DOHH2 (cell line): ENCODE results near the gene STPG1.

Experiments
- H3F3A ChIP-seq: fragments of 200-600 bp; sonication (generic), shearing (Covaris generic); 2 replicates; pipeline ENCODE4 v1.6.0; 2016; ENCODE audit warnings: antibody characterized with exemption, mild to moderate bottlenecking; ENCODE audit not compliant: control insufficient read depth, insufficient read depth
- H3K27ac ChIP-seq: fragments of 200-600 bp; sonication (generic); 2 replicates; pipeline ENCODE4 v1.5.1; 2014; ENCODE audit warnings: low read depth, mild to moderate bottlenecking, low read length, moderate library complexity
- H3K27me3 ChIP-seq: fragments of 200-600 bp; sonication (generic); 2 replicates; pipeline ENCODE4 v1.6.1; 2014; ENCODE audit warnings: mild to moderate bottlenecking, low read length, mixed read lengths; ENCODE audit not compliant: control insufficient read depth
- H3K36me3 ChIP-seq: fragments of 200-600 bp; sonication (generic); 2 replicates; pipeline ENCODE4 v1.6.1; 2014; ENCODE audit warnings: mild to moderate bottlenecking, low read length, moderate library complexity, mixed read lengths; ENCODE audit not compliant: control insufficient read depth
- H3K4me1 ChIP-seq: fragments of 200-600 bp; sonication (generic); 2 replicates; pipeline ENCODE4 v1.6.1; 2014; ENCODE audit warnings: mild to moderate bottlenecking, low read length, mixed read lengths; ENCODE audit not compliant: control insufficient read depth
- H3K4me2 ChIP-seq: fragments of 200-600 bp; sonication (generic); 2 replicates; pipeline ENCODE4 v1.6.0; 2014; ENCODE audit warnings: mild to moderate bottlenecking, low read length, moderate library complexity
- H3K4me3 ChIP-seq: fragments of 200-600 bp; sonication (generic); 2 replicates; pipeline ENCODE4 v1.5.1; 2014; ENCODE audit warnings: mild to moderate bottlenecking, low read length, mixed read lengths
- H3K79me2 ChIP-seq: fragments of 200-600 bp; sonication (generic); 2 replicates; pipeline ENCODE4 v1.6.1; 2014; ENCODE audit warnings: mild to moderate bottlenecking, low read length, mixed read lengths; ENCODE audit not compliant: control insufficient read depth
- H3K9me2 ChIP-seq: fragments of 200-600 bp; sonication (generic); replicated peaks from 2 replicates; pipeline ENCODE4 v1.6.1; 2014; ENCODE audit warnings: mild to moderate bottlenecking, low read length, mixed read lengths; ENCODE audit not compliant: control insufficient read depth
- H3K9me3 ChIP-seq: fragments of 200-600 bp; sonication (generic); 2 replicates; pipeline ENCODE4 v1.6.1; 2014; ENCODE audit warnings: antibody characterized with exemption, low read length, mixed read lengths; ENCODE audit not compliant: control insufficient read depth, insufficient read depth
- H4K20me1 ChIP-seq: fragments of 200-600 bp; sonication (generic); 2 replicates; pipeline ENCODE4 v1.6.0; 2014; ENCODE audit warnings: low read depth, mild to moderate bottlenecking, antibody characterized with exemption, low read length, moderate library complexity; ENCODE audit not compliant: control insufficient read depth, insufficient read depth
- EZH2phosphoT487 ChIP-seq: fragments of 200-600 bp; sonication (generic); IDR thresholded peaks from 2 replicates; pipeline ENCODE4 v1.6.1; 2017; ENCODE audit warnings: borderline replicate concordance, mild to moderate bottlenecking, antibody characterized with exemption, low read length, moderate library complexity, mixed read lengths
- TF ChIP-seq, protein P1 (sequence below): fragments of 200-600 bp; sonication (generic); IDR thresholded peaks from one replicate; pipeline ENCODE4 v1.5.1; 2014; ENCODE audit warnings: antibody characterized with exemption, mild to moderate bottlenecking, low read depth, low read length; ENCODE audit not compliant: poor library complexity, severe bottlenecking

Gene STPG1

DNA sequence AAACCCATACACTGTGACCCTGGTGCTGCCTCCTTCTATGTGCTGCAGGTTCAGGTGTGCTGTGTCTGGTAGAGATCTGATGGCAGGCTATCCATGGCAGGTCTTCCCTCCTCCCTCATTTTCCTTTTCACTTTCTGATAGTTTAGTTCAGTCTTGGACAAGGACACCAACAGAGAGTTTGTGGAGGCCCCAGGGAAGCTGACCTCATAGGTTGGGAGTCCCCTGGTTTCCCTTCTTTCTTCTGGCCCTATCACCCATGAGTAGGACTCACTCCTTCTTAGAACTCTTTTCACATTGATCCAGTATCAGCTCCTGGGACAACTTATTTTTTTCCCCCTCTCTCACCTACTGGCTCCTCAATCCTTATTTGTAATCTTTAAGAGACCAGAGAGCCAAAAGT is 86.1 kb downstream of the STPG1 start:
- Histone ChIP-seq H3K4me3 (no peak overlapping the region), H3F3A (no peaks in the 10 kb centered on the region; the same call in none of the 2 replicates), H3K9me3 (no peaks in the 10 kb centered on the region), H3K36me3 (no peaks in the 10 kb centered on the region), H3K27ac (no peak overlapping the region), H3K79me2 (no peaks in the 10 kb centered on the region), H3K4me1 (peaks cover 15% of the 10 kb centered on the region), H3K9me2 (no peaks in the 10 kb centered on the region), H3K27me3 (peaks cover 56% of the 10 kb centered on the region), H4K20me1 (0 out of 2 replicates have a peak, but pooled peaks cover 4% of the 10 kb centered on the region), H3K4me2 (no peak overlapping the region)
- TF ChIP-seq EZH2phosphoT487 = no peak
- TF ChIP-seq, protein P1, sequence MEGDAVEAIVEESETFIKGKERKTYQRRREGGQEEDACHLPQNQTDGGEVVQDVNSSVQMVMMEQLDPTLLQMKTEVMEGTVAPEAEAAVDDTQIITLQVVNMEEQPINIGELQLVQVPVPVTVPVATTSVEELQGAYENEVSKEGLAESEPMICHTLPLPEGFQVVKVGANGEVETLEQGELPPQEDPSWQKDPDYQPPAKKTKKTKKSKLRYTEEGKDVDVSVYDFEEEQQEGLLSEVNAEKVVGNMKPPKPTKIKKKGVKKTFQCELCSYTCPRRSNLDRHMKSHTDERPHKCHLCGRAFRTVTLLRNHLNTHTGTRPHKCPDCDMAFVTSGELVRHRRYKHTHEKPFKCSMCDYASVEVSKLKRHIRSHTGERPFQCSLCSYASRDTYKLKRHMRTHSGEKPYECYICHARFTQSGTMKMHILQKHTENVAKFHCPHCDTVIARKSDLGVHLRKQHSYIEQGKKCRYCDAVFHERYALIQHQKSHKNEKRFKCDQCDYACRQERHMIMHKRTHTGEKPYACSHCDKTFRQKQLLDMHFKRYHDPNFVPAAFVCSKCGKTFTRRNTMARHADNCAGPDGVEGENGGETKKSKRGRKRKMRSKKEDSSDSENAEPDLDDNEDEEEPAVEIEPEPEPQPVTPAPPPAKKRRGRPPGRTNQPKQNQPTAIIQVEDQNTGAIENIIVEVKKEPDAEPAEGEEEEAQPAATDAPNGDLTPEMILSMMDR = no peak

- Histone ChIP-seq H3K4me1 (peaks cover 30% of the 10 kb centered on the region), H3K4me3 (no peak overlapping the region), H3K27ac (no peak overlapping the region), H3K36me3 (no peaks in the 10 kb centered on the region), H3K79me2 (no peaks in the 10 kb centered on the region), H3K27me3 (peaks cover 73% of the 10 kb centered on the region), H4K20me1 (0 out of 2 replicates have a peak, but pooled peaks cover 4% of the 10 kb centered on the region), H3K9me2 (no peaks in the 10 kb centered on the region), H3F3A (peaks cover 4% of the 10 kb centered on the region), H3K4me2 (no peak overlapping the region), H3K9me3 (no peaks in the 10 kb centered on the region)
- no peak for TF ChIP-seq EZH2phosphoT487
- TF ChIP-seq, protein P1 = no peak
Measured at GRCh38 chr1:24325587-24326449, 87.8 kb downstream of the STPG1 start.

DNA sequence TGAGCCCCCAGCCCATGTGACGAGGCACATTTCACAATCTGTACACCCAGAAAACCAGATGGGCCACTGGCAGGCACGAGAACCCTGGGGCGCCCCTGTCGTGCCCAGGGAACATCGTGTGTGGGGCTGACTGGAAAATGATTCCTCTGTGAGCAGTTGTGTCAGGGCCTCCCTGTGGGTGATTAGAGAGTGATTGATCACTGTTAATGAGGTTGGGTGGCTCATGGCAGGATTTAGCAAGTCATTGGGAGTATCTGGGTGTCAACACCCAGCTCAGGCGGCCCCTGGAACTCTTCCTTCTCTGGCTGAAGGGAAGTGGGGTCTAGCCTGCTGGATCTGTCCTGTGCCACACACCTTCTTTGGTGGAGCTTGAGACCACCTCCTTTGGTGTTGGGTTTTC is 88.7 kb downstream of the STPG1 start:
- Histone ChIP-seq H3K36me3 (no peaks in the 10 kb centered on the region), H3K9me3 (no peaks in the 10 kb centered on the region), H3K4me2 (no peak overlapping the region), H3K4me3 (no peak overlapping the region), H3K79me2 (no peaks in the 10 kb centered on the region), H4K20me1 (0 out of 2 replicates have a peak, but pooled peaks cover 4% of the 10 kb centered on the region), H3K4me1 (peaks cover 31% of the 10 kb centered on the region), H3K9me2 (no peaks in the 10 kb centered on the region), H3K27ac (no peak overlapping the region), H3F3A (peaks cover 6% of the 10 kb centered on the region), H3K27me3 (peaks cover 82% of the 10 kb centered on the region)
- no peak for TF ChIP-seq EZH2phosphoT487
- TF ChIP-seq, protein P1 = no peak
